ENCODE data around the gene KTN1. TPM values are rescaled to one million over a fixed set of nuclear protein-coding genes. Genes with fewer than 3 reads are reported as not detected.

Gene KTN1
- total and polyA plus RNA-seq, 2 experiments from 2014 or later = 124 to 607 TPM

- Histone ChIP-seq H3K79me2 (replicated peaks; ENCODE audit: insufficient read depth) (peaks cover 6% of the 10 kb centered on the region; the same call in 1 of the 2 replicates), H4K20me1 (replicated peaks; ENCODE audit: insufficient read depth) (peaks cover 5% of the 10 kb centered on the region; the same call in 1 of the 2 replicates), H3K36me3 (ENCODE audit: insufficient read depth) (peaks cover 28% of the 10 kb centered on the region), H3K27me3 (ENCODE audit: insufficient read depth) (no peaks in the 10 kb centered on the region), H3K4me2 (no peak overlapping the region), H3K27ac (ENCODE audit: low read depth) (no peak overlapping the region), H3F3A (replicated peaks; ENCODE audit: low read depth) (no peaks in the 10 kb centered on the region), H3K9me2 (ENCODE audit: insufficient read depth) (no peaks in the 10 kb centered on the region), H2AFZ (no peak overlapping the region), H3K4me3 (no peak overlapping the region), H3K4me1 (ENCODE audit: insufficient read depth) (no peaks in the 10 kb centered on the region)
- ATAC-seq (no peak), DNase-seq (ENCODE audit: low spot score) (no peak)
- Mint-ChIP-seq H3K36me3 (ENCODE audit: low read depth) (peaks cover 67% of the 10 kb centered on the region), H3K27ac (no peak overlapping the region), H3K27me3 (ENCODE audit: insufficient read depth, low read depth, poor library complexity) (no peaks in the 10 kb centered on the region), H3K9me3 (peaks cover 14% of the 10 kb centered on the region), H3K4me1 (no peaks in the 10 kb centered on the region), H3K4me3 (no peak overlapping the region)
- TF ChIP-seq JUNB (IDR thresholded peaks at IDR 0.05; ENCODE audit: unreplicated experiment) = no peak
- TF ChIP-seq, protein P1, sequence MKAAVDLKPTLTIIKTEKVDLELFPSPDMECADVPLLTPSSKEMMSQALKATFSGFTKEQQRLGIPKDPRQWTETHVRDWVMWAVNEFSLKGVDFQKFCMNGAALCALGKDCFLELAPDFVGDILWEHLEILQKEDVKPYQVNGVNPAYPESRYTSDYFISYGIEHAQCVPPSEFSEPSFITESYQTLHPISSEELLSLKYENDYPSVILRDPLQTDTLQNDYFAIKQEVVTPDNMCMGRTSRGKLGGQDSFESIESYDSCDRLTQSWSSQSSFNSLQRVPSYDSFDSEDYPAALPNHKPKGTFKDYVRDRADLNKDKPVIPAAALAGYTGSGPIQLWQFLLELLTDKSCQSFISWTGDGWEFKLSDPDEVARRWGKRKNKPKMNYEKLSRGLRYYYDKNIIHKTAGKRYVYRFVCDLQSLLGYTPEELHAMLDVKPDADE (IDR thresholded peaks at IDR 0.05) = no peak
- TF ChIP-seq ZNF331 (CRISPR knock-in tag; IDR thresholded peaks at IDR 0.05; ENCODE audit: low read depth) = no peak
- TF ChIP-seq, protein P2, sequence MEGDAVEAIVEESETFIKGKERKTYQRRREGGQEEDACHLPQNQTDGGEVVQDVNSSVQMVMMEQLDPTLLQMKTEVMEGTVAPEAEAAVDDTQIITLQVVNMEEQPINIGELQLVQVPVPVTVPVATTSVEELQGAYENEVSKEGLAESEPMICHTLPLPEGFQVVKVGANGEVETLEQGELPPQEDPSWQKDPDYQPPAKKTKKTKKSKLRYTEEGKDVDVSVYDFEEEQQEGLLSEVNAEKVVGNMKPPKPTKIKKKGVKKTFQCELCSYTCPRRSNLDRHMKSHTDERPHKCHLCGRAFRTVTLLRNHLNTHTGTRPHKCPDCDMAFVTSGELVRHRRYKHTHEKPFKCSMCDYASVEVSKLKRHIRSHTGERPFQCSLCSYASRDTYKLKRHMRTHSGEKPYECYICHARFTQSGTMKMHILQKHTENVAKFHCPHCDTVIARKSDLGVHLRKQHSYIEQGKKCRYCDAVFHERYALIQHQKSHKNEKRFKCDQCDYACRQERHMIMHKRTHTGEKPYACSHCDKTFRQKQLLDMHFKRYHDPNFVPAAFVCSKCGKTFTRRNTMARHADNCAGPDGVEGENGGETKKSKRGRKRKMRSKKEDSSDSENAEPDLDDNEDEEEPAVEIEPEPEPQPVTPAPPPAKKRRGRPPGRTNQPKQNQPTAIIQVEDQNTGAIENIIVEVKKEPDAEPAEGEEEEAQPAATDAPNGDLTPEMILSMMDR (conservative IDR thresholded peaks at IDR 0.05; ENCODE audit: low read depth in 2 of 2) = no peak
- no peak for TF ChIP-seq NANOG (IDR thresholded peaks at IDR 0.05; ENCODE audit: borderline replicate concordance)
- no peak for TF ChIP-seq POLR2AphosphoS5 (IDR thresholded peaks at IDR 0.05; ENCODE audit: low read depth)
- TF ChIP-seq REST (IDR thresholded peaks at IDR 0.05; ENCODE audit: unreplicated experiment) = no peak
- TF ChIP-seq ZNF114 (CRISPR knock-in tag; IDR thresholded peaks at IDR 0.05) = no peak
- TF ChIP-seq, protein P3, sequence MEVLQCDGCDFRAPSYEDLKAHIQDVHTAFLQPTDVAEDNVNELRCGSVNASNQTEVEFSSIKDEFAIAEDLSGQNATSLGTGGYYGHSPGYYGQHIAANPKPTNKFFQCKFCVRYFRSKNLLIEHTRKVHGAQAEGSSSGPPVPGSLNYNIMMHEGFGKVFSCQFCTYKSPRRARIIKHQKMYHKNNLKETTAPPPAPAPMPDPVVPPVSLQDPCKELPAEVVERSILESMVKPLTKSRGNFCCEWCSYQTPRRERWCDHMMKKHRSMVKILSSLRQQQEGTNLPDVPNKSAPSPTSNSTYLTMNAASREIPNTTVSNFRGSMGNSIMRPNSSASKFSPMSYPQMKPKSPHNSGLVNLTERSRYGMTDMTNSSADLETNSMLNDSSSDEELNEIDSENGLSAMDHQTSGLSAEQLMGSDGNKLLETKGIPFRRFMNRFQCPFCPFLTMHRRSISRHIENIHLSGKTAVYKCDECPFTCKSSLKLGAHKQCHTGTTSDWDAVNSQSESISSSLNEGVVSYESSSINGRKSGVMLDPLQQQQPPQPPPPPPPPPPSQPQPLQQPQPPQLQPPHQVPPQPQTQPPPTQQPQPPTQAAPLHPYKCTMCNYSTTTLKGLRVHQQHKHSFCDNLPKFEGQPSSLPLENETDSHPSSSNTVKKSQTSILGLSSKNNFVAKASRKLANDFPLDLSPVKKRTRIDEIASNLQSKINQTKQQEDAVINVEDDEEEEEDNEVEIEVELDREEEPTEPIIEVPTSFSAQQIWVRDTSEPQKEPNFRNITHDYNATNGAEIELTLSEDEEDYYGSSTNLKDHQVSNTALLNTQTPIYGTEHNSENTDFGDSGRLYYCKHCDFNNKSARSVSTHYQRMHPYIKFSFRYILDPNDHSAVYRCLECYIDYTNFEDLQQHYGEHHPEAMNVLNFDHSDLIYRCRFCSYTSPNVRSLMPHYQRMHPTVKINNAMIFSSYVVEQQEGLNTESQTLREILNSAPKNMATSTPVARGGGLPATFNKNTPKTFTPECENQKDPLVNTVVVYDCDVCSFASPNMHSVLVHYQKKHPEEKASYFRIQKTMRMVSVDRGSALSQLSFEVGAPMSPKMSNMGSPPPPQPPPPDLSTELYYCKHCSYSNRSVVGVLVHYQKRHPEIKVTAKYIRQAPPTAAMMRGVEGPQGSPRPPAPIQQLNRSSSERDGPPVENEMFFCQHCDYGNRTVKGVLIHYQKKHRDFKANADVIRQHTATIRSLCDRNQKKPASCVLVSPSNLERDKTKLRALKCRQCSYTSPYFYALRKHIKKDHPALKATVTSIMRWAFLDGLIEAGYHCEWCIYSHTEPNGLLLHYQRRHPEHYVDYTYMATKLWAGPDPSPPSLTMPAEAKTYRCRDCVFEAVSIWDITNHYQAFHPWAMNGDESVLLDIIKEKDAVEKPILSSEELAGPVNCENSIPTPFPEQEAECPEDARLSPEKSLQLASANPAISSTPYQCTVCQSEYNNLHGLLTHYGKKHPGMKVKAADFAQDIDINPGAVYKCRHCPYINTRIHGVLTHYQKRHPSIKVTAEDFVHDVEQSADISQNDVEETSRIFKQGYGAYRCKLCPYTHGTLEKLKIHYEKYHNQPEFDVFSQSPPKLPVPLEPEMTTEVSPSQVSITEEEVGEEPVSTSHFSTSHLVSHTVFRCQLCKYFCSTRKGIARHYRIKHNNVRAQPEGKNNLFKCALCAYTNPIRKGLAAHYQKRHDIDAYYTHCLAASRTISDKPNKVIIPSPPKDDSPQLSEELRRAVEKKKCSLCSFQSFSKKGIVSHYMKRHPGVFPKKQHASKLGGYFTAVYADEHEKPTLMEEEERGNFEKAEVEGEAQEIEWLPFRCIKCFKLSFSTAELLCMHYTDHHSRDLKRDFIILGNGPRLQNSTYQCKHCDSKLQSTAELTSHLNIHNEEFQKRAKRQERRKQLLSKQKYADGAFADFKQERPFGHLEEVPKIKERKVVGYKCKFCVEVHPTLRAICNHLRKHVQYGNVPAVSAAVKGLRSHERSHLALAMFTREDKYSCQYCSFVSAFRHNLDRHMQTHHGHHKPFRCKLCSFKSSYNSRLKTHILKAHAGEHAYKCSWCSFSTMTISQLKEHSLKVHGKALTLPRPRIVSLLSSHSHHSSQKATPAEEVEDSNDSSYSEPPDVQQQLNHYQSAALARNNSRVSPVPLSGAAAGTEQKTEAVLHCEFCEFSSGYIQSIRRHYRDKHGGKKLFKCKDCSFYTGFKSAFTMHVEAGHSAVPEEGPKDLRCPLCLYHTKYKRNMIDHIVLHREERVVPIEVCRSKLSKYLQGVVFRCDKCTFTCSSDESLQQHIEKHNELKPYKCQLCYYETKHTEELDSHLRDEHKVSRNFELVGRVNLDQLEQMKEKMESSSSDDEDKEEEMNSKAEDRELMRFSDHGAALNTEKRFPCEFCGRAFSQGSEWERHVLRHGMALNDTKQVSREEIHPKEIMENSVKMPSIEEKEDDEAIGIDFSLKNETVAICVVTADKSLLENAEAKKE (CRISPR knock-in tag; IDR thresholded peaks at IDR 0.05) = no peak
- TF ChIP-seq EZH2 (IDR thresholded peaks at IDR 0.05; ENCODE audit: low read depth, unreplicated experiment) = no peak
These were observed 44.9 kb downstream of the KTN1 start for GRCh38 chr14:55624913-55625312.
